Measurements from ENCODE around the gene TMEM270.

The TMEM270 gene

DNA sequence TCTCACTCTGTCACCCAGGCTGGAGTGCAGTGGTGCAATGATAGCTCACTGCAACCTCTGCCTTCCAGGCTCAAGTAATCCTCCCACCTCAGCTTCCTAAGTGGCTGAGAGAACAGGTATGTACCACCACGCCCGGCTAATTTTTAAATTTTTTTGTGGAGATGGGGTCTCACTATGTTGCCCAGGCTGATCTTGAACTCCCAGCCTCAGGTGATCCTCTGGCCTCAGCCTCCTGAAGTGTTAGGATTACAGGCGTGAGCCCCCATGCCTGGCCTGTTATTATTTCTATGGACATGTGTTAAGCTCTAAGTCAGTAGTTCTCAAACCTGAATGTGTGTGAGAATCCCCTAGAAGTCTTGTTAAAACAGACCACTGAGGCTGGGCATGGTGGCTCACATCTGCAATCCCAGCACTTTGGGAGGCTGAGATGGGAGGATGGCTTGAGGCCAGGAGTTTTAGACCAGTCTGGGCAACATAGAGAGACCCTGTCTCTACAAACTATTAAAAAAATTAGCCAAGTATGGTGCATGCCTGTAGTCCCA lies 24.5 kb downstream of the TMEM270 start:
- no peak for DNase-seq (ENCODE audit: extremely low read depth, low read depth)
- TF ChIP-seq, protein P1, sequence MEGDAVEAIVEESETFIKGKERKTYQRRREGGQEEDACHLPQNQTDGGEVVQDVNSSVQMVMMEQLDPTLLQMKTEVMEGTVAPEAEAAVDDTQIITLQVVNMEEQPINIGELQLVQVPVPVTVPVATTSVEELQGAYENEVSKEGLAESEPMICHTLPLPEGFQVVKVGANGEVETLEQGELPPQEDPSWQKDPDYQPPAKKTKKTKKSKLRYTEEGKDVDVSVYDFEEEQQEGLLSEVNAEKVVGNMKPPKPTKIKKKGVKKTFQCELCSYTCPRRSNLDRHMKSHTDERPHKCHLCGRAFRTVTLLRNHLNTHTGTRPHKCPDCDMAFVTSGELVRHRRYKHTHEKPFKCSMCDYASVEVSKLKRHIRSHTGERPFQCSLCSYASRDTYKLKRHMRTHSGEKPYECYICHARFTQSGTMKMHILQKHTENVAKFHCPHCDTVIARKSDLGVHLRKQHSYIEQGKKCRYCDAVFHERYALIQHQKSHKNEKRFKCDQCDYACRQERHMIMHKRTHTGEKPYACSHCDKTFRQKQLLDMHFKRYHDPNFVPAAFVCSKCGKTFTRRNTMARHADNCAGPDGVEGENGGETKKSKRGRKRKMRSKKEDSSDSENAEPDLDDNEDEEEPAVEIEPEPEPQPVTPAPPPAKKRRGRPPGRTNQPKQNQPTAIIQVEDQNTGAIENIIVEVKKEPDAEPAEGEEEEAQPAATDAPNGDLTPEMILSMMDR (IDR thresholded peaks at IDR 0.05; ENCODE audit: low read depth, low read length) = no peak

DNA sequence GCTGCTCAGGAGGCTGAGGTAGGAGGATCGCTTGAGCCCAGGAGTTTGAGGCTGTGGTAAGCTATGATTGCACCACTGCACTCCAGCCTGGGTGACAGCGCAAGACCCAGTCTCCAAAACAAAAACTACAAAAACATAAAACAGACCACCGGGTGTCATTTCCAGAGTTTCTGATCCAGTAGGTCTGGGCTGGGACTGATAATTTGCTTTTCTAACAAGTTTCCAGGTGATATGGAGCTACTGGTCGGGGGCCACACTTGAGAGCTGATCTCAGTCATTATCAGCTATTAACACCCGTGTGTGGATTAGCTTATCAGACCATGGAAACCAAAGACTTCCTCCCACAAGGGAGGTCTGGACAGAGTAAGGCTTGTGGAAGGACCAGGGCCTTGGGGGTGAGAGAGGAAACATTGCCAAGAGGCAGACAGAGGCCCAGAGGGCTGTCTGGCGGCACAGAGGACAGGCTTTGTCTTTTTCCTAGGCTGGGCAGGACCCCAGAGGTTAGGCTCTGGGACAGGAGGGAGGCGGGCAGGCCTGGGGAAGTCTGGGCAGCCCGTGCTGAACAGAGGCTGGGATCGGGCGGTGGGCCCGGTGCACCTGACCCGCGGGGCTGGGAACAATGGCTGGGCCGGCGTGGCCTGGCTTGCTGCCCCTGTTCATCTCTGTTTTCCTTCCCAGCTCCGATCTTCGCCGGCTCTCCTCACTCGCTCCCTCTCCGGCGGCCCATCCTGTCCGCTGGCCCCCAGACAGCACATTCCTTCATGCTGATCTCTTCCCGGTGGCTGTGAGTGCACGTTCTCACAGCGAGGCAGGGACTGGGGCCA lies 25.2 kb downstream of the TMEM270 start:
- no peak for DNase-seq (ENCODE audit: extremely low read depth, low read depth)
- TF ChIP-seq, protein P1 (IDR thresholded peaks at IDR 0.05; ENCODE audit: low read depth, low read length) = no peak

DNA sequence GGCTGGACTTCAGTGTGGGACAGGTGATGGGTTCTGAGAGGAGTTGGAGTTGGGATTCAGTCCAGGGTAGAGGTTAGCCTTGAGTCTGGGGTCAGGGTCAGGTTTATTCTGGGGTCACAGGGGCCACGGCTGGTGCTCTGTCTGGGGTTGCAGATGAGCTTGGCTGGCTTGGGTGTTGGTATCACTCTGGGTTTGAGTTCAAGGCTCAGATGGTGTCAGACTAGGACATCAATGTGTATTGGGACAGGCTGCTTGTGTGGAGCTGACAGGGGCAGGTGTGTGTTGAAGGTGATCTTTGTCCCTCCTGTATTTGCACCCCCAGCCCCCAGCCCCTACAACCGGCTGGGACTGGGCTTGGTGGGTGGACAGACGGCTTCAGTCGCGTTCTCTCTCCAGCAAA lies 26.8 kb downstream of the TMEM270 start:
- DNase-seq (ENCODE audit: extremely low read depth, low read depth) = no peak
- TF ChIP-seq, protein P1 (IDR thresholded peaks at IDR 0.05; ENCODE audit: low read depth, low read length) = no peak

DNA sequence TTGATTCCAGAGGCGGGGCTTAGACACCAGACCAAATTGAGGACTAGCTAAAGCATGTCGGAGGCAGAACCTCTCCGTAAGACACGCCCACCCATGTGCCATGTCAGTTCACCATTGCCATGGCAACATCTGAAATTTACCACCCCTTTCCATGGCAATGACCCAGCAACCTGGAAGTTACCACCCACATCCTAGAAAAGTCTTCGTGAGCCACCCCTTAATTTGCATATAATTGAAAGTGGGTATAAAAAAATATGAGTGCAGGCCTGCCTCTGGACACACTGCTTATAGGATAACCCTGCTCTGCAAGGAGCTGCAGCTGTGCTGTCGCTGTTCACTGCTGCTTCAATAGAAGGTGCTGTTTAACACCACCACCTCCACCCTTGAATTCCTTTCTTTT lies 28.0 kb downstream of the TMEM270 start:
- no peak for DNase-seq (ENCODE audit: extremely low read depth, low read depth)
- TF ChIP-seq, protein P1 (IDR thresholded peaks at IDR 0.05; ENCODE audit: low read depth, low read length) = no peak

DNA sequence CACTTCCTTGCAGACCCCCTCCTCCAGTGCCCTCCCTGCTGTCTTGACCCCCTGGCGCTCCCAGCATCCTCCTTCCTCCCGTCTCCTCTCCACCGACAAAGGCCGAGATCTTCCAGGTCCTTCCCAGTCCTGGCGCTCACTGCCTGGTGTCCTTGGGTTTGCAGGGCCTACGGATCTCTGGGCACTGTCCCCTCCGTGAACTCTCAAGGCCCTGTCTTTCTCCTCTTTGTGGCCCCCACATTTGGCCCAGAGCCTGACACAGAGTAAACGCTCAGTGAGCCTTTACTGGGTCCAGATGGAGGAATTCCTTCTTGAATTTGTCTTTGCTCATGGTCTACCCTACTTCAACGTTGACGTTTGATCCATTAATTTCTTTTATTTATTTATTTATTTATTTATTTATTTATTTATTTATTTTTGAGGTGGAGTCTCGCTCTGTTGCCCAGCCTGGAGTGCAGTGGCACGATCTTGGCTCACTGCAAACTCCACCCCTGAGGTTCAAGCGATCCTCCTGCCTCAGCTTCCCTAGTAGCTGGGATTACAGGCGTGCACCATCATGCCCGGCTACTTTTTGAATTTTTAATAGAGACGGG lies 29.7 kb downstream of the TMEM270 start:
- TF ChIP-seq, protein P1 (IDR thresholded peaks at IDR 0.05; ENCODE audit: low read depth, low read length) = no peak

DNA sequence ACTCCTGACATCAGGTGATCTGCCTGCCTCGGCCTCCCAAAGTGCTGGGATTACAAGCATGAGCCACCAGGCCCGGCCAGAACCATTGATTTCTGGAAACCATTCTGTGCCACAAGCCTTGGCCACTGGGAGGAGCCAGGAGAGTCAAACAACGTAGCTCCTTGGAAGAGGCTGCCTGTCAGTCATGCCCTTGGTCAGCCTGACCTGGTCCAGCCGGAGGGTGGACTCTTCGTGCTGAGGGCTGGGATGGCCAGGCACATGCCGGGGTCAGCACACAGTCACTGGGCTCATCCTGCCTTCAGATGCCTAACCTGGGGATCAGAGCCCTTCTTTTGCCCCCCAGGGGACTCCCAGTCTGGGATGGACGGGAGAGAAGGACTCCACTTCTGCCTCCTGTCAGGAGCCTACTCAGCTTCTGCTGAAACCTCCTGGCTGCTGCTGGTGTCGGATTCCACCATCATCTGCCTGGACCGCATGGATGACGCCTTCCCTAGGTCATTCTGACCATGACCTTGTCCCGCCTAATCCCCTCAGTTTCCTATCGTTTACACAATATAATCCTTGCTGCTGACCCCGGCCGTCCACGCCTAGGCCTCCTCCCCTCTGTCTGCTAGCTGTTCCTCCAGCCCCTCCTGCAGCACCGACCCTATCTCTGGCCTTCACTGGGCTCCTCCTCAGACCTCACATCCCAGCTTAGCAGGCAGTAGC lies 30.4 kb downstream of the TMEM270 start:
- TF ChIP-seq, protein P1 (IDR thresholded peaks at IDR 0.05; ENCODE audit: low read depth, low read length) = peak; percentile 11
- DNase-seq (ENCODE audit: extremely low read depth, low read depth) = no peak

More for the DNA sequence above, 29.7 kb downstream of the TMEM270 start:
- DNase-seq (ENCODE audit: extremely low read depth, low read depth) = no peak

Data from AG09319 (cell line).